ENCODE measurements around the gene ARV1.
"Not testable (repeated sequence)": the region's sequence is repeated elsewhere in the genome, so short reads cannot be mapped to it uniquely, and the experiment has no call there.

The ARV1 gene

GRCh38 chr1:231045286-231045685, 66.4 kb downstream of the ARV1 start:
- DNase-seq = no peak

GRCh38 chr1:231045921-231046729, 67.2 kb downstream of the ARV1 start:
- not testable (repeated sequence) for DNase-seq

- no peak for DNase-seq
These were observed 68.0 kb downstream of the ARV1 start for GRCh38 chr1:231046730-231047395.

- not testable (repeated sequence) for DNase-seq
These were observed 68.6 kb downstream of the ARV1 start for GRCh38 chr1:231047529-231047928.

- DNase-seq = not testable (repeated sequence)
These were observed 69.5 kb downstream of the ARV1 start for GRCh38 chr1:231048419-231048818.

- DNase-seq = no peak
These were observed 70.5 kb downstream of the ARV1 start for GRCh38 chr1:231049121-231049979.

All from activated effector memory CD4-positive, alpha-beta T cell treated with anti-CD3 and anti-CD28 coated beads, Interleukin-2, amount 50 U/mL, for 16 hours (primary cell).